Esophagus muscularis mucosa (tissue), 4 donors: ENCODE data around the gene LIME1.

Experiments
- CTCF ChIP-seq, 3 experiments: fragments of 200-600 bp in 2 of 3; fragments of 450-650 bp in 1 of 3; sonication (generic) in 2 of 3; IDR thresholded peaks; one replicate each; pipeline ENCODE4 v1.5.1; 2017 to 2019; ENCODE audit warnings: antibody characterized with exemption in 3 of 3, mild to moderate bottlenecking in 2 of 3, moderate library complexity in 1 of 3
- EP300 ChIP-seq: sonication (generic); formaldehyde crosslinking; IDR thresholded peaks from one replicate; pipeline ENCODE4 v1.6.1; 2017; ENCODE audit warnings: antibody characterized with exemption
- POLR2A ChIP-seq: fragments of 450-650 bp; IDR thresholded peaks from one replicate; pipeline ENCODE4 v1.6.1; 2017; ENCODE audit warnings: antibody characterized with exemption, moderate library complexity, mild to moderate bottlenecking, low read depth
- POLR2AphosphoS5 ChIP-seq, 2 donors: sonication (generic); formaldehyde crosslinking; IDR thresholded peaks; one replicate each; pipeline ENCODE4 v1.6.1; 2017; ENCODE audit warnings: antibody characterized with exemption in 2 of 2

GRCh38 chr20:63759377-63759901 is 23.0 kb downstream of the LIME1 start:
- TF ChIP-seq CTCF (IDR thresholded peaks at IDR 0.05) (no peak), EP300 (no peak), POLR2A (no peak), POLR2AphosphoS5 (IDR thresholded peaks at IDR 0.05) (no peak)
